GM23338 (cell line): ENCODE measurements around the gene ALDH1A1. TPM values are rescaled to one million over a fixed set of nuclear protein-coding genes. Genes with fewer than 3 reads are reported as not detected.

ENCODE experiments used
- ATAC-seq: fragments of 200-7000 bp; cut with Tn5 transposase; 3 replicates; pipeline ENCODE4 v1.9.1; 2020
- DNase-seq: peaks from one replicate; pipeline ENCODE4 v3.0.0-alpha.2; 2015; ENCODE audit warnings: low spot score
- H2AFZ ChIP-seq: fragments of 200-600 bp; sonication (generic); 2 replicates; pipeline ENCODE4 v1.8.0; 2016; ENCODE audit warnings: antibody characterized with exemption, mild to moderate bottlenecking, moderate library complexity
- H3F3A ChIP-seq: fragments of 200-600 bp; sonication (generic); replicated peaks from 2 replicates; pipeline ENCODE4 v1.8.0; 2017; ENCODE audit warnings: antibody characterized with exemption, mixed run types, low read depth
- H3K27ac ChIP-seq: fragments of 200-600 bp; sonication (generic); 2 replicates; pipeline ENCODE4 v1.6.1; 2016; ENCODE audit warnings: low read depth
- H3K27me3 ChIP-seq: fragments of 200-600 bp; sonication (generic); 2 replicates; pipeline ENCODE4 v1.8.0; 2016; ENCODE audit warnings: mild to moderate bottlenecking, mixed run types, moderate library complexity; ENCODE audit not compliant: insufficient read depth
- H3K36me3 ChIP-seq: fragments of 200-600 bp; sonication (generic); 2 replicates; pipeline ENCODE4 v1.8.0; 2016; ENCODE audit warnings: mild to moderate bottlenecking; ENCODE audit not compliant: insufficient read depth
- H3K4me1 ChIP-seq: fragments of 200-600 bp; sonication (generic); 2 replicates; pipeline ENCODE4 v1.8.0; 2016; ENCODE audit warnings: mild to moderate bottlenecking, moderate library complexity; ENCODE audit not compliant: insufficient read depth
- H3K4me2 ChIP-seq: fragments of 200-600 bp; sonication (generic); 2 replicates; pipeline ENCODE4 v1.7.1; 2017; ENCODE audit warnings: mixed run types
- H3K4me3 ChIP-seq: fragments of 200-600 bp; sonication (generic); 2 replicates; pipeline ENCODE4 v1.6.1; 2016; ENCODE audit warnings: mixed run types
- H3K79me2 ChIP-seq: fragments of 200-600 bp; sonication (generic); replicated peaks from 2 replicates; pipeline ENCODE4 v1.8.0; 2017; ENCODE audit warnings: mild to moderate bottlenecking; ENCODE audit not compliant: insufficient read depth
- H3K9me2 ChIP-seq: fragments of 200-600 bp; sonication (generic); 2 replicates; pipeline ENCODE4 v1.8.0; 2017; ENCODE audit not compliant: insufficient read depth
- H4K20me1 ChIP-seq: fragments of 200-600 bp; sonication (generic); replicated peaks from 2 replicates; pipeline ENCODE4 v1.8.0; 2017; ENCODE audit warnings: mild to moderate bottlenecking; ENCODE audit not compliant: insufficient read depth
- H3K27ac Mint-ChIP-seq: 2 replicates; pipeline ENCODE4 v1.8.0; 2020; ENCODE audit warnings: inconsistent platforms, mild to moderate bottlenecking, moderate library complexity, mixed read lengths
- H3K27me3 Mint-ChIP-seq: 3 replicates; pipeline ENCODE4 v1.8.0; 2022; ENCODE audit warnings: low read depth, mild to moderate bottlenecking, moderate library complexity, mixed read lengths, inconsistent platforms; ENCODE audit not compliant: insufficient read depth, poor library complexity
- H3K36me3 Mint-ChIP-seq: 3 replicates; pipeline ENCODE4 v1.8.0; 2021; ENCODE audit warnings: low read depth, mild to moderate bottlenecking, inconsistent platforms, moderate library complexity, mixed read lengths
- H3K4me1 Mint-ChIP-seq: 3 replicates; pipeline ENCODE4 v1.8.0; 2020; ENCODE audit warnings: mild to moderate bottlenecking, inconsistent platforms, mixed read lengths
- H3K4me3 Mint-ChIP-seq: 3 replicates; pipeline ENCODE4 v1.8.0; 2021; ENCODE audit warnings: moderate library complexity, mild to moderate bottlenecking, inconsistent platforms, mixed read lengths
- H3K9me3 Mint-ChIP-seq: 3 replicates; pipeline ENCODE4 v1.8.0; 2020; ENCODE audit warnings: moderate library complexity, mild to moderate bottlenecking, inconsistent platforms, mixed read lengths
- CREB1 ChIP-seq: fragments of 250-450 bp; sonication (Bioruptor Pico); IDR thresholded peaks from 2 replicates; pipeline ENCODE4 v1.5.0; 2020; ENCODE audit warnings: low read depth, mild to moderate bottlenecking, moderate library complexity
- EZH2phosphoT487 ChIP-seq: fragments of 200-600 bp; sonication (generic); IDR thresholded peaks from one replicate; pipeline ENCODE4 v1.8.1; 2018; ENCODE audit warnings: antibody characterized with exemption; ENCODE audit not compliant: unreplicated experiment
- STAT1 ChIP-seq: IDR thresholded peaks from one replicate; pipeline ENCODE4 v1.6.1; 2016; ENCODE audit warnings: antibody characterized with exemption; ENCODE audit not compliant: unreplicated experiment
- ZNF114 ChIP-seq: fragments of 250-450 bp; sonication (Bioruptor Pico); IDR thresholded peaks from 2 replicates; pipeline ENCODE4 v1.5.0; 2020; ENCODE audit warnings: mild to moderate bottlenecking, moderate library complexity
- polyA plus RNA-seq: library from polyadenylated mRNA; unstranded; fragments of >200 nt; fragmentation: Nextera tagmentation; extraction: Ambion mirVana; gene quantifications from 2 replicates; pipeline ENCODE4 v1.2.1, GENCODE V29; 2016
- total RNA-seq: library from RNA; depleted of rRNA; stranded (reverse); fragments of >200 nt; shearing (Covaris generic); gene quantifications from 2 replicates; pipeline ENCODE4 v1.2.3, GENCODE V29; 2014
- TF ChIP-seq, protein P1 (sequence below): IDR thresholded peaks from one replicate; pipeline ENCODE4 v1.6.1; 2018; ENCODE audit warnings: antibody characterized with exemption; ENCODE audit not compliant: unreplicated experiment
- TF ChIP-seq, protein P2 (sequence below): fragments of 250-450 bp; sonication (Bioruptor Pico); IDR thresholded peaks from 2 replicates; pipeline ENCODE4 v1.5.0; 2020; ENCODE audit warnings: mild to moderate bottlenecking, moderate library complexity

Gene ALDH1A1
- total and polyA plus RNA-seq, 2 experiments from 2014 or later, result 2.1 to 3.4 TPM

DNA sequence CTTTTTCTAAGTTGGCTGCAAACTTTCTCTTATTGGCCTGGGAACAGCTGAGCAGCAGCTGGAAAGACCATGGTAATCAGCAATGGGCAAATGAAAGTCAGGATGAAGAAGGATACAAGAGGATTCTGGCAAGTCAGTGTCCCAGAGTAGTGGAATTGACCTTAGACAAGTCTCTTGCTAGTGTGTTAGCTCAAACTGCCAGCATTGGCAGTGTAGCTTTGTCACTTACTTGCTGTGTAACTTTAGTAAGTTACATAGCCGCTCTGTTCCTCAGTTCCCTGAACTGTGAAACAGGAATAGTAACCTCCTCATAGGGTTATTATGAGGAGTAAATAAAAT lies 3.6 kb downstream of the ALDH1A1 start:
- peaks cover 22% of the 10 kb centered on the region; the same call in 2 of the 3 replicates for H3K4me1 Mint-ChIP-seq
- H3K4me2 ChIP-seq, result no peak overlapping the region
- H3K27me3 Mint-ChIP-seq, result no peaks in the 10 kb centered on the region
- H3K36me3 Mint-ChIP-seq, result no peaks in the 10 kb centered on the region
- no peak for TF ChIP-seq EZH2phosphoT487
- TF ChIP-seq ZNF114, result no peak
- TF ChIP-seq, protein P1, sequence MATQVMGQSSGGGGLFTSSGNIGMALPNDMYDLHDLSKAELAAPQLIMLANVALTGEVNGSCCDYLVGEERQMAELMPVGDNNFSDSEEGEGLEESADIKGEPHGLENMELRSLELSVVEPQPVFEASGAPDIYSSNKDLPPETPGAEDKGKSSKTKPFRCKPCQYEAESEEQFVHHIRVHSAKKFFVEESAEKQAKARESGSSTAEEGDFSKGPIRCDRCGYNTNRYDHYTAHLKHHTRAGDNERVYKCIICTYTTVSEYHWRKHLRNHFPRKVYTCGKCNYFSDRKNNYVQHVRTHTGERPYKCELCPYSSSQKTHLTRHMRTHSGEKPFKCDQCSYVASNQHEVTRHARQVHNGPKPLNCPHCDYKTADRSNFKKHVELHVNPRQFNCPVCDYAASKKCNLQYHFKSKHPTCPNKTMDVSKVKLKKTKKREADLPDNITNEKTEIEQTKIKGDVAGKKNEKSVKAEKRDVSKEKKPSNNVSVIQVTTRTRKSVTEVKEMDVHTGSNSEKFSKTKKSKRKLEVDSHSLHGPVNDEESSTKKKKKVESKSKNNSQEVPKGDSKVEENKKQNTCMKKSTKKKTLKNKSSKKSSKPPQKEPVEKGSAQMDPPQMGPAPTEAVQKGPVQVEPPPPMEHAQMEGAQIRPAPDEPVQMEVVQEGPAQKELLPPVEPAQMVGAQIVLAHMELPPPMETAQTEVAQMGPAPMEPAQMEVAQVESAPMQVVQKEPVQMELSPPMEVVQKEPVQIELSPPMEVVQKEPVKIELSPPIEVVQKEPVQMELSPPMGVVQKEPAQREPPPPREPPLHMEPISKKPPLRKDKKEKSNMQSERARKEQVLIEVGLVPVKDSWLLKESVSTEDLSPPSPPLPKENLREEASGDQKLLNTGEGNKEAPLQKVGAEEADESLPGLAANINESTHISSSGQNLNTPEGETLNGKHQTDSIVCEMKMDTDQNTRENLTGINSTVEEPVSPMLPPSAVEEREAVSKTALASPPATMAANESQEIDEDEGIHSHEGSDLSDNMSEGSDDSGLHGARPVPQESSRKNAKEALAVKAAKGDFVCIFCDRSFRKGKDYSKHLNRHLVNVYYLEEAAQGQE, result no peak
- no peak for TF ChIP-seq STAT1
- TF ChIP-seq CREB1 (CRISPR knock-in tag), result no peak
- TF ChIP-seq, protein P2, sequence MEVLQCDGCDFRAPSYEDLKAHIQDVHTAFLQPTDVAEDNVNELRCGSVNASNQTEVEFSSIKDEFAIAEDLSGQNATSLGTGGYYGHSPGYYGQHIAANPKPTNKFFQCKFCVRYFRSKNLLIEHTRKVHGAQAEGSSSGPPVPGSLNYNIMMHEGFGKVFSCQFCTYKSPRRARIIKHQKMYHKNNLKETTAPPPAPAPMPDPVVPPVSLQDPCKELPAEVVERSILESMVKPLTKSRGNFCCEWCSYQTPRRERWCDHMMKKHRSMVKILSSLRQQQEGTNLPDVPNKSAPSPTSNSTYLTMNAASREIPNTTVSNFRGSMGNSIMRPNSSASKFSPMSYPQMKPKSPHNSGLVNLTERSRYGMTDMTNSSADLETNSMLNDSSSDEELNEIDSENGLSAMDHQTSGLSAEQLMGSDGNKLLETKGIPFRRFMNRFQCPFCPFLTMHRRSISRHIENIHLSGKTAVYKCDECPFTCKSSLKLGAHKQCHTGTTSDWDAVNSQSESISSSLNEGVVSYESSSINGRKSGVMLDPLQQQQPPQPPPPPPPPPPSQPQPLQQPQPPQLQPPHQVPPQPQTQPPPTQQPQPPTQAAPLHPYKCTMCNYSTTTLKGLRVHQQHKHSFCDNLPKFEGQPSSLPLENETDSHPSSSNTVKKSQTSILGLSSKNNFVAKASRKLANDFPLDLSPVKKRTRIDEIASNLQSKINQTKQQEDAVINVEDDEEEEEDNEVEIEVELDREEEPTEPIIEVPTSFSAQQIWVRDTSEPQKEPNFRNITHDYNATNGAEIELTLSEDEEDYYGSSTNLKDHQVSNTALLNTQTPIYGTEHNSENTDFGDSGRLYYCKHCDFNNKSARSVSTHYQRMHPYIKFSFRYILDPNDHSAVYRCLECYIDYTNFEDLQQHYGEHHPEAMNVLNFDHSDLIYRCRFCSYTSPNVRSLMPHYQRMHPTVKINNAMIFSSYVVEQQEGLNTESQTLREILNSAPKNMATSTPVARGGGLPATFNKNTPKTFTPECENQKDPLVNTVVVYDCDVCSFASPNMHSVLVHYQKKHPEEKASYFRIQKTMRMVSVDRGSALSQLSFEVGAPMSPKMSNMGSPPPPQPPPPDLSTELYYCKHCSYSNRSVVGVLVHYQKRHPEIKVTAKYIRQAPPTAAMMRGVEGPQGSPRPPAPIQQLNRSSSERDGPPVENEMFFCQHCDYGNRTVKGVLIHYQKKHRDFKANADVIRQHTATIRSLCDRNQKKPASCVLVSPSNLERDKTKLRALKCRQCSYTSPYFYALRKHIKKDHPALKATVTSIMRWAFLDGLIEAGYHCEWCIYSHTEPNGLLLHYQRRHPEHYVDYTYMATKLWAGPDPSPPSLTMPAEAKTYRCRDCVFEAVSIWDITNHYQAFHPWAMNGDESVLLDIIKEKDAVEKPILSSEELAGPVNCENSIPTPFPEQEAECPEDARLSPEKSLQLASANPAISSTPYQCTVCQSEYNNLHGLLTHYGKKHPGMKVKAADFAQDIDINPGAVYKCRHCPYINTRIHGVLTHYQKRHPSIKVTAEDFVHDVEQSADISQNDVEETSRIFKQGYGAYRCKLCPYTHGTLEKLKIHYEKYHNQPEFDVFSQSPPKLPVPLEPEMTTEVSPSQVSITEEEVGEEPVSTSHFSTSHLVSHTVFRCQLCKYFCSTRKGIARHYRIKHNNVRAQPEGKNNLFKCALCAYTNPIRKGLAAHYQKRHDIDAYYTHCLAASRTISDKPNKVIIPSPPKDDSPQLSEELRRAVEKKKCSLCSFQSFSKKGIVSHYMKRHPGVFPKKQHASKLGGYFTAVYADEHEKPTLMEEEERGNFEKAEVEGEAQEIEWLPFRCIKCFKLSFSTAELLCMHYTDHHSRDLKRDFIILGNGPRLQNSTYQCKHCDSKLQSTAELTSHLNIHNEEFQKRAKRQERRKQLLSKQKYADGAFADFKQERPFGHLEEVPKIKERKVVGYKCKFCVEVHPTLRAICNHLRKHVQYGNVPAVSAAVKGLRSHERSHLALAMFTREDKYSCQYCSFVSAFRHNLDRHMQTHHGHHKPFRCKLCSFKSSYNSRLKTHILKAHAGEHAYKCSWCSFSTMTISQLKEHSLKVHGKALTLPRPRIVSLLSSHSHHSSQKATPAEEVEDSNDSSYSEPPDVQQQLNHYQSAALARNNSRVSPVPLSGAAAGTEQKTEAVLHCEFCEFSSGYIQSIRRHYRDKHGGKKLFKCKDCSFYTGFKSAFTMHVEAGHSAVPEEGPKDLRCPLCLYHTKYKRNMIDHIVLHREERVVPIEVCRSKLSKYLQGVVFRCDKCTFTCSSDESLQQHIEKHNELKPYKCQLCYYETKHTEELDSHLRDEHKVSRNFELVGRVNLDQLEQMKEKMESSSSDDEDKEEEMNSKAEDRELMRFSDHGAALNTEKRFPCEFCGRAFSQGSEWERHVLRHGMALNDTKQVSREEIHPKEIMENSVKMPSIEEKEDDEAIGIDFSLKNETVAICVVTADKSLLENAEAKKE, result no peak
- DNase-seq, result no peak
- H3F3A ChIP-seq, result no peaks in the 10 kb centered on the region
- no peaks in the 10 kb centered on the region for H3K27me3 ChIP-seq
- H3K27ac ChIP-seq, result no peak overlapping the region
- ATAC-seq, result no peak
- H3K9me2 ChIP-seq, result no peaks in the 10 kb centered on the region
- no peaks in the 10 kb centered on the region for H4K20me1 ChIP-seq
- H3K9me3 Mint-ChIP-seq, result no peaks in the 10 kb centered on the region
- H2AFZ ChIP-seq, result peak overlapping the region; percentile 18; the same call in 1 of the 2 replicates
- H3K27ac Mint-ChIP-seq, result no peak overlapping the region
- peaks cover 5% of the 10 kb centered on the region; the same call in 1 of the 2 replicates for H3K4me1 ChIP-seq
- H3K36me3 ChIP-seq, result no peaks in the 10 kb centered on the region
- no peak overlapping the region for H3K4me3 Mint-ChIP-seq
- no peaks in the 10 kb centered on the region for H3K79me2 ChIP-seq
- H3K4me3 ChIP-seq, result no peak overlapping the region
